ENCODE data around the gene VWA5B1.

DNA sequence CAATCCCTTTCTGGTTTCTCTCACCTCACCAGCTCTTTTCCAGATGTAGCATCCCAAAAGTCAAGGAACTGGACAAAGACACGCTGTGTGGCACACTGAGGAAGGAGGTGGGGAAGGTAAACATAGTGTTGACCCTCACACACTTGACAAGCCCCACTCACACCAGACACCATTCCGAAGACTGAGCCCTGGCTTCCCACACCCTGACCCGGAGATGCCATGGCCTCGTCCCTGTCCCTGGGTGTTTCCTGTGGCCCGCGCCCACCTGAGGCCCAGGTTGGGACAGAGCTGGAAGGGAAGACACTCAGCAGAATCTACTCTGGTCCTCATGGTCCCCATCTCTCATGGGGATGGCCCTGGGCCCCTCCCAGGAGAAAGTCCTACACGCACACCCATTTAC, 16.4 kb downstream of the VWA5B1 start:
- TF ChIP-seq CTCF (conservative IDR thresholded peaks at IDR 0.05) (no peak), ZFX (IDR thresholded peaks at IDR 0.05) (no peak)
